Erythroblast (primary cell): Measurements from ENCODE around the gene PPFIBP2.

Experiments used
- GATA1 ChIP-seq: IDR thresholded peaks from 2 replicates; pipeline ENCODE4 v1.6.1; 2011; ENCODE audit warnings: low read depth, mild to moderate bottlenecking, control low read depth, low read length, moderate library complexity
- POLR2A ChIP-seq: IDR thresholded peaks from 2 replicates; pipeline ENCODE4 v1.6.1; 2011; ENCODE audit warnings: mild to moderate bottlenecking, low read length

DNA sequence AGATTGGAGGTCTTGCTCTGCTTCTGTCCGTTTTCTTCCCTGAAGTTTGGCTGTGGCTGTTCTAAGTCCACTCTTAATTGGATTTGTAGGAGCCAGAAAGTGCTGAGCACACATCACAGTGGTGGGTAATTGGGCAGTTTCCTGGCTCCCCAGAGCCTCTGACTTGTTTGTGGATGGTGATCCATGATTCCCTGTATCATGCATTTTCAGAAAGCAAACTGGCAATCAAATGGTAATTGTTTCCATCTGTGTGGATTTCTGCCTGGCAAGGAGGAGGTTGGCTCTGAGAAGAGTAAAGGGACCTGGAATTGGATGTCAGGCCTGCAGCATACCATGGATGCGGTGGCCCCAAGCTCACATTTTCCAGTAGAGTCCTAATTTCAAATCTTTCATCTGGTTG, 49.5 kb downstream of the PPFIBP2 start:
- TF ChIP-seq POLR2A (no peak), GATA1 (no peak)
